ENCODE measurements around the gene GPX3. TPM values are rescaled to one million over a fixed set of nuclear protein-coding genes. Genes with fewer than 3 reads are reported as not detected.

Gene GPX3
- total and polyA plus RNA-seq, 9 of the 15 experiments (the other 6 are each of a cell fraction or from before 2014, with no cell fraction given): 0.25 to 0.86 TPM; not detected in 7

GRCh38 chr5:151008210-151008491 is 12.2 kb upstream of the GPX3 start:
- 0 out of 3 replicates have a peak overlapping the region, but pooled peaks have one; percentile 5 for H3K27ac ChIP-seq (ENCODE audit: extremely low read depth, low read depth, low read length)
- DNase-seq (ENCODE audit: extremely low read depth in 1 of 4, low spot score in 3 of 4): peak; percentile 20 to 73 (median 48)
- in situ Hi-C loops (cut with MboI): no loop called here
- H3K36me3 ChIP-seq (ENCODE audit: control insufficient read depth, insufficient read depth, low read length): no peaks in the 10 kb centered on the region
- H3K9ac ChIP-seq (ENCODE audit: insufficient read depth in 1 of 2, low read depth in 2 of 2, low read length in 2 of 2): peak overlapping the region in 1 of 2 experiments; percentile 29; a peak in 1 of 4 replicates
- CTCF ChIA-PET (ENCODE audit: low intra/inter-chr PET ratio): no interaction called here
- peak; percentile 92 for FAIRE-seq
- no TSS peak for BruUV-seq (replicated peaks)
- intact Hi-C loops (cut with micrococcal nuclease): no loop called here
- no peaks in the 10 kb centered on the region for H3K9me1 ChIP-seq (ENCODE audit: control insufficient read depth, insufficient read depth, low read length)
- no peak overlapping the region for H3K4me3 ChIP-seq
- peaks cover 4 to 24% of the 10 kb centered on the region in 2 experiments; a peak in 4 of 5 replicates for H3K4me1 ChIP-seq (replicated peaks in 1 of 2; ENCODE audit: control insufficient read depth in 2 of 2, insufficient read depth in 2 of 2, low read length in 2 of 2)
- TF ChIP-seq ZNF592 (IDR thresholded peaks at IDR 0.05) (peak; percentile 49; the same call in 1 of the 2 replicates), SMAD4 (CRISPR knock-in tag; conservative IDR thresholded peaks at IDR 0.05) (0 out of 2 replicates have a peak, but pooled peaks have one; percentile 26), CBFB (CRISPR knock-in tag; IDR thresholded peaks at IDR 0.05) (0 out of 2 replicates have a peak, but pooled peaks have one; percentile 7), VEZF1 (CRISPR knock-in tag; IDR thresholded peaks at IDR 0.05) (peak; percentile 34; the same call in 1 of the 2 replicates), MECOM (CRISPR knock-in tag; IDR thresholded peaks at IDR 0.05) (no peak), THRAP3 (IDR thresholded peaks at IDR 0.05; ENCODE audit: borderline replicate concordance) (no peak), MEIS2 (IDR thresholded peaks at IDR 0.05; ENCODE audit: partially characterized antibody) (peak; percentile 19), NR2C1 (IDR thresholded peaks at IDR 0.05) (no peak), NR2C1 (tag; IDR thresholded peaks at IDR 0.05) (0 out of 2 replicates have a peak, but pooled peaks have one; percentile 27), EWSR1 (IDR thresholded peaks at IDR 0.05; ENCODE audit: borderline replicate concordance, low read depth, partially characterized antibody) (no peak)
- H2AFZ ChIP-seq (ENCODE audit: low read depth, low read length): peak overlapping the region; percentile 72
- no peaks in the 10 kb centered on the region for H3K27me3 ChIP-seq (ENCODE audit: control insufficient read depth in 2 of 2, insufficient read depth in 2 of 2, low read length in 2 of 2)
- ATAC-seq: peak; percentile 84
- POLR2A ChIA-PET: no interaction called here
- H4K20me1 ChIP-seq (replicated peaks; ENCODE audit: control insufficient read depth, insufficient read depth, low read length): no peaks in the 10 kb centered on the region
- H3K79me2 ChIP-seq (ENCODE audit: control insufficient read depth, insufficient read depth, low read length): no peaks in the 10 kb centered on the region
- 6% methylated on average over 2 of the region's 2 CpGs for WGBS (ENCODE audit: insufficient coverage, low coverage, missing lambda C conversion rate)
- no peaks in the 10 kb centered on the region for H3K9me3 ChIP-seq (replicated peaks; ENCODE audit: control insufficient read depth, insufficient read depth, low read depth, low read length)
- no peak overlapping the region for H3K4me2 ChIP-seq (ENCODE audit: insufficient read depth, low read length)

Data from K562 (cell line).